T-cell (primary cell): Measurements from ENCODE around the gene FLVCR1. TPM values are rescaled to one million over a fixed set of nuclear protein-coding genes. Genes with fewer than 3 reads are reported as not detected.

Experiments used
- ATAC-seq, 4 experiments: fragments of 200-7000 bp in 3 of 4; fragments of 150-1000 bp in 1 of 4; cut with Tn5 transposase; replicated peaks in 1 of 4; 1 replicate in 3 of 4; 2 replicates in 1 of 4; pipeline ENCODE4 v1.10.0; 2021; ENCODE audit warnings: moderate library complexity in 3 of 4, mild to moderate bottlenecking in 2 of 4, moderate number of reproducible peaks in 1 of 4
- CTCF ChIA-PET, 2 donors: fragments of 300-600 bp; sonication (Branson Sonifier 250); formaldehyde crosslinking; loops; one replicate each; lab custom pipeline; 2022; ENCODE audit warnings: antibody characterized with exemption in 2 of 2; lab: Charles Lee
- POLR2A ChIA-PET, 2 donors: fragments of 300-600 bp; sonication (Branson Sonifier 250); formaldehyde crosslinking; loops; one replicate each; lab custom pipeline; 2022; ENCODE audit warnings: antibody characterized with exemption in 2 of 2; lab: Charles Lee
- DNase-seq, 35 experiments: peaks; one replicate each; pipeline versions ENCODE4 v3.0.0 to v3.0.0-alpha.2; 2013 to 2023
- H3K27ac ChIP-seq: one replicate; pipeline ENCODE4 v1.5.1; 2013; ENCODE audit warnings: low read length
- H3K27me3 ChIP-seq, 2 experiments: replicated peaks in 1 of 2; 1 replicate in 1 of 2; 2 replicates in 1 of 2; pipeline versions ENCODE4 v1.6.1 to v1.7.0; 2013; ENCODE audit warnings: low read length in 1 of 2, mixed read lengths in 1 of 2; ENCODE audit not compliant: control insufficient read depth in 2 of 2, insufficient read depth in 2 of 2; ENCODE audit errors: extremely low read depth in 1 of 2
- H3K36me3 ChIP-seq, 2 donors: 1 replicate in 1 of 2; 2 replicates in 1 of 2; pipeline versions ENCODE4 v1.6.1 to v1.7.0; 2013; ENCODE audit warnings: low read length in 1 of 2; ENCODE audit not compliant: control insufficient read depth in 2 of 2, insufficient read depth in 1 of 2; ENCODE audit errors: extremely low read depth in 1 of 2
- H3K4me1 ChIP-seq, 2 experiments: 1 replicate in 1 of 2; 2 replicates in 1 of 2; pipeline versions ENCODE4 v1.6.1 to v1.7.0; 2013; ENCODE audit warnings: low read length in 2 of 2, mixed read lengths in 1 of 2; ENCODE audit not compliant: insufficient read depth in 2 of 2, control insufficient read depth in 1 of 2; ENCODE audit errors: extremely low read depth in 1 of 2
- H3K4me3 ChIP-seq, 2 donors: 1 replicate in 1 of 2; 2 replicates in 1 of 2; pipeline versions ENCODE4 v1.5.1 to v1.7.0; 2013; ENCODE audit warnings: mild to moderate bottlenecking in 2 of 2, low read length in 1 of 2, moderate library complexity in 1 of 2; ENCODE audit not compliant: control insufficient read depth in 1 of 2; ENCODE audit errors: extremely low read depth in 1 of 2
- H3K9me3 ChIP-seq: 2 replicates; pipeline ENCODE4 v1.7.0; 2013
- H3K27ac Mint-ChIP-seq, 2 donors: one replicate each; pipeline ENCODE4 v1.8.0; 2020 to 2021; ENCODE audit warnings: mild to moderate bottlenecking in 2 of 2, mixed read lengths in 2 of 2
- H3K27me3 Mint-ChIP-seq, 2 donors: one replicate each; pipeline ENCODE4 v1.8.0; 2021 to 2022; ENCODE audit warnings: mixed read lengths in 2 of 2
- H3K36me3 Mint-ChIP-seq: one replicate; pipeline ENCODE4 v1.8.0; 2021; ENCODE audit warnings: mixed read lengths
- H3K4me1 Mint-ChIP-seq, 3 donors: one replicate each; pipeline ENCODE4 v1.8.0; 2020 to 2022; ENCODE audit warnings: mixed read lengths in 3 of 3, mild to moderate bottlenecking in 1 of 3
- H3K4me3 Mint-ChIP-seq, 3 donors: one replicate each; pipeline ENCODE4 v1.8.0; 2020 to 2022; ENCODE audit warnings: mild to moderate bottlenecking in 3 of 3, mixed read lengths in 3 of 3, moderate library complexity in 3 of 3
- H3K9me3 Mint-ChIP-seq, 3 donors: one replicate each; pipeline ENCODE4 v1.8.0; 2020 to 2022; ENCODE audit warnings: mixed read lengths in 3 of 3
- WGBS: methylation state at CpG from one replicate; pipeline ENCODE4 v1.1.5; 2013; ENCODE audit warnings: missing lambda C conversion rate; ENCODE audit not compliant: insufficient coverage; 5-methylcytosine and 5-hydroxymethylcytosine counted together
- total RNA-seq, 35 experiments: library from RNA in 6 of 35; stranded (reverse) in 6 of 35; fragments of 120-200 nt in 1 of 35; gene quantifications; one replicate each; pipeline versions ENCODE4 v1.2.1 to v1.2.4 and lab custom pipeline; 2013 to 2026

FLVCR1 gene
- total RNA-seq, 5 donors from 2014 or later (not counting 1 experiment from before 2014, with no cell fraction given): 8.5 to 10.8 (median 9.5) TPM

DNA sequence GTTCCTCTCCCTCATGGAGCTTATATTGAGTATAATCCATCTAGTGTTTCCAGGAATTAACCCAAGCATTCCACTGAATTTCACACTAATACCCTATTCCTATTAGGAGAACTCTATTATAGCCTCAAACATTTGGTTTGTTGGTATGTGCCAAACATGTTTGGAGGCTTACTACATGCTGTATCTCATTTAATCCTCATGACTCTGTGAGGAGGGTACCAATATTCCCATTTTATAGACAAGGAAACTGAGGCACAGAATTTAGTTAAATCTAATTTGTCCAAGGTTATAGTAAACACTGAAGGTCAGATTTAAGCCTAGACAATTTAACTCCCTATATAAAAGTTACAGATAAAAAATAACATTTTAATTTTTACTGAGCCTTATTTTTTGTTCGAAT lies 9.1 kb downstream of the FLVCR1 start:
- ChIA-PET CTCF (interaction anchor here in 1 of 2 donors (0.6 kb wide), 1 partner anchor 1607 kb away, joined by 4 read pairs; no protein-coding TSS in a partner anchor), POLR2A (no interaction called here)
- Mint-ChIP-seq H3K9me3 (no peaks in the 10 kb centered on the region), H3K4me3 (no peak overlapping the region), H3K27ac (no peak overlapping the region), H3K4me1 (peaks cover 9 to 21% (median 12%) of the 10 kb centered on the region in 3 donors), H3K36me3 (peaks cover 21% of the 10 kb centered on the region), H3K27me3 (no peaks in the 10 kb centered on the region)
- ATAC-seq (no peak), DNase-seq (no peak)
- no peak overlapping the region for H3K4me3 ChIP-seq
- WGBS: no CpG with 5 or more reads among the region's 1 CpG
- no peaks in the 10 kb centered on the region for H3K4me1 ChIP-seq
- no peak overlapping the region for H3K27ac ChIP-seq
- no peaks in the 10 kb centered on the region for H3K27me3 ChIP-seq
- no peaks in the 10 kb centered on the region for H3K9me3 ChIP-seq
- peaks cover 0 to 3% of the 10 kb centered on the region in 2 donors for H3K36me3 ChIP-seq

DNA sequence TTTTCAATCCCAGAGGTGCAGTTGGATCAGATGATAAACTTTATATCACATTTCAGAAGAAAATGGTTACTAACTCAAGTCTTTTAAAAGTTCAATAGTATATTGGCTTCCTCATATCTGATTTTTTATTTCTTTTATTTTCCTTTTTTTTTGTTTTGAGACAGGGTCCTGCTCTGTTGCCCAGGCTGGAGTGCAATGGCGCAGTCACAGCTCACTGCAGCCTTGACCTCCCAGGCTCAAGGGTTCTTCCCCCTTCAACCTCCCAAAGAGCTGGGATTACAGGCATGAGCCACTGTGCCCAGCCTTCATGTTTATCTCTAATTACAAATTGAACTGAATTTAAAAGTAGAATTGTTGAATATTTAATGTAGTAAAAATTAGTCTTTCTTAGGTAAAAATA lies 13.9 kb downstream of the FLVCR1 start:
- Histone ChIP-seq H3K9me3 (no peaks in the 10 kb centered on the region), H3K27me3 (no peaks in the 10 kb centered on the region), H3K27ac (no peak overlapping the region), H3K4me1 (no peaks in the 10 kb centered on the region), H3K36me3 (peaks cover 10 to 20% of the 10 kb centered on the region in 2 donors), H3K4me3 (no peak overlapping the region)
- H3K36me3 Mint-ChIP-seq: peaks cover 36% of the 10 kb centered on the region
- H3K27ac Mint-ChIP-seq: peak overlapping the region in 1 of 2 donors; percentile 6
- POLR2A ChIA-PET: interaction anchor here in 1 of 2 donors (0.6 kb wide), 1 partner anchor 177 kb away, joined by 5 read pairs; no protein-coding TSS in a partner anchor
- H3K27me3 Mint-ChIP-seq: no peaks in the 10 kb centered on the region
- CTCF ChIA-PET: no interaction called here
- ATAC-seq (no peak), DNase-seq (no peak)
- H3K4me1 Mint-ChIP-seq: no peaks in the 10 kb centered on the region
- no peak overlapping the region for H3K4me3 Mint-ChIP-seq
- no peaks in the 10 kb centered on the region for H3K9me3 Mint-ChIP-seq
- no CpG with 5 or more reads among the region's 1 CpG for WGBS

DNA sequence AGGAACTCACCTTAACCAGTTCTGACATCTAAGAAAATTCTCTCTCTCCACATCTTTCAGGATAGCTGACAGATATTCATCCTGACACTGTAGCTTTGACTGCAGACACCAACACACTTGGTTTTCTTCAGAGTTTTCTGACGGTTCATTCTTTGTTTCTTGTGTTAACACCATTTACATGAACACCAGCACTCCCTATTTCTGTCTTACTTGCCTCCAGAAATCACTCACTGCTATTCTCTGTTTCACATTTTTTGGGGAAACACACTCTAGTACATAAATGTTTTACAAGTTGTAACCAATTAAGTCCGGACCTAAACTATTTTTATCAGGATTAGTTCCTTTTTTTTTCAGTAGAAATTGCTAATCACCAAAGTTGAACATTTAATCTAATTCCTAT lies 15.4 kb downstream of the FLVCR1 start:
- H3K4me1 ChIP-seq: no peaks in the 10 kb centered on the region
- DNase-seq (no peak), ATAC-seq (no peak)
- H3K9me3 ChIP-seq: no peaks in the 10 kb centered on the region
- ChIA-PET CTCF (no interaction called here), POLR2A (no interaction called here)
- WGBS: 88% methylated on average over 2 of the region's 2 CpGs
- H3K36me3 Mint-ChIP-seq: peaks cover 39% of the 10 kb centered on the region
- no peak overlapping the region for H3K27ac Mint-ChIP-seq
- H3K27me3 ChIP-seq: no peaks in the 10 kb centered on the region
- H3K27me3 Mint-ChIP-seq: no peaks in the 10 kb centered on the region
- no peak overlapping the region for H3K4me3 Mint-ChIP-seq
- H3K4me3 ChIP-seq: no peak overlapping the region
- H3K36me3 ChIP-seq: peaks cover 10 to 22% of the 10 kb centered on the region in 2 donors
- no peaks in the 10 kb centered on the region for H3K9me3 Mint-ChIP-seq
- no peaks in the 10 kb centered on the region for H3K4me1 Mint-ChIP-seq
- H3K27ac ChIP-seq: no peak overlapping the region

DNA sequence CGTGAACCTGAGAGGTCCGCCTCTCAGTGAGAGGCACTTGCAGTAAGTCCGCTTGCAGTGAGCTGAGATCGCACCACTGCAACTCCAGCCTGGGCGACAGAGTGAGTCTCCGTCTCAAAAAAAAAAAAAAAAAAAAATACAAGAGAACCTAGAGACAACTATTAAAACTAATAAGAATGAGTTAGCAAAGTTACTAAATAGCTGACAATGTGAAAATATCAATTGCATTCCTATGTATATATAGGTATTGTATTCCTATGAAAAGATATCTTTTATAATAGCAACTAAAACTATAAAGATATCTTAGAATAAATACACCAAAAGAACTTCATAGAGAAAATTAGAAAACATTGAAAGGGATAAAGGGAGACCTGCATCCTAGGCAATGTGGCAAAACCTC lies 20.3 kb downstream of the FLVCR1 start:
- no peak overlapping the region for H3K4me3 ChIP-seq
- Mint-ChIP-seq H3K27me3 (no peaks in the 10 kb centered on the region), H3K27ac (no peak overlapping the region), H3K4me1 (no peaks in the 10 kb centered on the region), H3K4me3 (no peak overlapping the region), H3K36me3 (peaks cover 43% of the 10 kb centered on the region), H3K9me3 (no peaks in the 10 kb centered on the region)
- no peaks in the 10 kb centered on the region for H3K27me3 ChIP-seq
- H3K9me3 ChIP-seq: no peaks in the 10 kb centered on the region
- DNase-seq (no peak), ATAC-seq (no peak)
- no peak overlapping the region for H3K27ac ChIP-seq
- ChIA-PET POLR2A (no interaction called here), CTCF (interaction anchor here in 1 of 2 donors (0.6 kb wide), 1 partner anchor 109 kb away, joined by 3 read pairs; no protein-coding TSS in a partner anchor)
- 100% methylated on average over 1 of the region's 6 CpGs for WGBS
- peaks cover 8 to 17% of the 10 kb centered on the region in 2 donors for H3K36me3 ChIP-seq
- H3K4me1 ChIP-seq: no peaks in the 10 kb centered on the region

DNA sequence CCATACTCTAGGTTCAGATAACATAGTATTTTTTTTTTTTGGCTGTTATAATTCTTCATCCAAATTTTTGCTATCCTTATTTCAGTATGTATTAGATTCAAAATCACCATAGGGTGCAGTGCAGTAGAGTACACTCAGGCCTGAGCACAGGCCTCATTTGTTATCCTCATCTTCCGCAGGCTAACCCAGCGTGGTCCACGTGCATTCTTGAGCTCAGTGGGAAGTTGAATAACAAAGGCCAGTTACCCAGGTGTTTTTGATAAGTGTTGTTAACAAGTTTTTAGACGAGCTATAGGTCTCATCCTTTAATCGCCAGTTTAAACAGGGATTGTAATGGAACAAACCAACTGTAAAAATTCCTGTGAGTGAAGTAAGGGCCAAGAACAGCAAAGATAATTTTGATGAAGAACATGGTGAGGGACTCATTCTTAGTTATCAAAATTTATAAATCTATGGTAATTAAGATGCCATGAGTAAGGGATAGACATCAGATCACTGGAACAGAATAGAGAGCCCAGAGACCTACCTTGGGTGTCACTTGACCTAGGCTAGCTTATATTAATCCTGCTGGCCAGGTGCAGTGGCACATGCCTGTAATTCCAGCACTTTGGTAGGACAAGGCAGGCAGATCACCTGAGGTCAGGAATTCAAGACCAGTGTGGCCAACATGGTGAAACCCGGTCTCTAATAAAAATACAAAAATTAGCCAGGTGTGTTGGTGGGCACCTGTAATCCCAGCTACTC lies 22.0 kb downstream of the FLVCR1 start:
- no peak overlapping the region for H3K4me3 Mint-ChIP-seq
- no peaks in the 10 kb centered on the region for H3K4me1 Mint-ChIP-seq
- ATAC-seq (no peak), DNase-seq (no peak)
- H3K27ac Mint-ChIP-seq: no peak overlapping the region
- Histone ChIP-seq H3K9me3 (no peaks in the 10 kb centered on the region), H3K27me3 (no peaks in the 10 kb centered on the region), H3K4me1 (no peaks in the 10 kb centered on the region), H3K4me3 (no peak overlapping the region), H3K27ac (no peak overlapping the region), H3K36me3 (peaks cover 0 to 18% of the 10 kb centered on the region in 2 donors)
- POLR2A ChIA-PET: no interaction called here
- H3K9me3 Mint-ChIP-seq: no peaks in the 10 kb centered on the region
- peaks cover 39% of the 10 kb centered on the region for H3K36me3 Mint-ChIP-seq
- no peaks in the 10 kb centered on the region for H3K27me3 Mint-ChIP-seq
- CTCF ChIA-PET: no interaction called here
- 95% methylated on average over 3 of the region's 6 CpGs for WGBS

DNA sequence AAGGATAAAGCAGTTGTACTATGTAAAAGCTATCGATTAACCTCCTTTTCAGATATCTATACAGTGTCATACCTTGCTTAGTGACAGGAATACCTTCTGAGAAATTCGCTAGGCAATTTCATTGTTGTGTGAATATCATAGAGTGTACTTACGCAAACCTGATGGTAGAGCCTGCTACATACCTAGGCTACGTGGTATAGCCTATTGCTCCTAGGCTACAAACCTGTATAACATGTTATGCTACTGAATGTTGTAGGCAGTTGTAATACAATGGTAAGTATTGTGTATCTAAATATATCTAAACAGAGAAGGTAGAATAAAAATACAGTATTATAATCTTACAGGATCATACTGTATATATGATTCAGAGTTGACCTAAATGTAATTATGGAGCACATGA lies 26.5 kb downstream of the FLVCR1 start:
- DNase-seq: no peak
- peaks cover 0 to 41% of the 10 kb centered on the region in 2 donors for H3K36me3 ChIP-seq
- H3K4me3 Mint-ChIP-seq: no peak overlapping the region
- no peak for ATAC-seq
- H3K4me3 ChIP-seq: no peak overlapping the region
- no peaks in the 10 kb centered on the region for H3K9me3 Mint-ChIP-seq
- no peaks in the 10 kb centered on the region for H3K27me3 ChIP-seq
- H3K36me3 Mint-ChIP-seq: peaks cover 38% of the 10 kb centered on the region
- no peaks in the 10 kb centered on the region for H3K4me1 ChIP-seq
- no peak overlapping the region for H3K27ac ChIP-seq
- ChIA-PET CTCF (no interaction called here), POLR2A (no interaction called here)
- H3K9me3 ChIP-seq: no peaks in the 10 kb centered on the region
- no peaks in the 10 kb centered on the region for H3K27me3 Mint-ChIP-seq
- H3K4me1 Mint-ChIP-seq: no peaks in the 10 kb centered on the region
- no peak overlapping the region for H3K27ac Mint-ChIP-seq
- 80% methylated on average over 1 of the region's 4 CpGs for WGBS
